GM12878 (cell line): ENCODE data around the gene LAT. TPM values are rescaled to one million over a fixed set of nuclear protein-coding genes. Genes with fewer than 3 reads are reported as not detected.

Source experiments
- ATAC-seq: fragments of 200-7000 bp; cut with Tn5 transposase; 3 replicates; pipeline ENCODE4 v1.9.1; 2020; ENCODE audit warnings: mild to moderate bottlenecking, moderate library complexity
- BruUV-seq: library from RNA; stranded (reverse); fragments of 400-500 nt; replicated peaks from 2 replicates; lab custom pipeline; 2021; lab: Mats Ljungman, UMichigan
- CTCF ChIA-PET: fragments of 300-600 bp; sonication (Branson Sonifier 250); formaldehyde crosslinking; extraction: SDS; loops from one replicate; lab custom pipeline; 2021; ENCODE audit warnings: inconsistent platforms; lab: Yijun Ruan, JAX
- POLR2A ChIA-PET: fragments of 350-600 bp; formaldehyde crosslinking; extraction: SDS; loops from one replicate; lab custom pipeline; 2021; ENCODE audit warnings: inconsistent platforms; lab: Charles Lee
- RAD21 ChIA-PET: fragments of 300-600 bp; sonication (Branson Sonifier 250); formaldehyde crosslinking; loops from one replicate; lab custom pipeline; 2023; ENCODE audit warnings: antibody characterized with exemption; ENCODE audit not compliant: unreplicated experiment; lab: Charles Lee
- SMC1A ChIA-PET: fragments of 300-600 bp; sonication (Branson Sonifier 250); formaldehyde crosslinking; loops from one replicate; lab custom pipeline; 2023; ENCODE audit not compliant: unreplicated experiment, uncharacterized antibody; lab: Charles Lee
- DNase-seq: peaks from one replicate; pipeline ENCODE4 v3.0.0-alpha.2; 2011; ENCODE audit warnings: low read depth, low spot score
- FAIRE-seq: peaks from 3 replicates; lab custom pipeline; 2011; peaks lifted over from hg19 to GRCh38; lab: Jason Lieb, UNC
- H2AFZ ChIP-seq: 2 replicates; pipeline ENCODE4 v1.6.0; 2011; ENCODE audit warnings: low read depth, low read length, control low read depth; ENCODE audit not compliant: control insufficient read depth
- H3K27ac ChIP-seq: 2 replicates; pipeline ENCODE4 v1.5.1; 2011; ENCODE audit warnings: control low read depth; ENCODE audit not compliant: control insufficient read depth, insufficient read depth
- H3K27me3 ChIP-seq, 2 experiments: replicated peaks in 1 of 2; 2 replicates each; pipeline versions ENCODE4 v1.6.0 to v1.6.1; 2011; ENCODE audit warnings: low read length in 1 of 2; ENCODE audit not compliant: control insufficient read depth in 2 of 2, insufficient read depth in 2 of 2
- H3K36me3 ChIP-seq, 2 experiments: 2 replicates each; pipeline ENCODE4 v1.5.1; 2011; ENCODE audit warnings: low read length in 1 of 2; ENCODE audit not compliant: control insufficient read depth in 2 of 2, insufficient read depth in 2 of 2
- H3K4me1 ChIP-seq: 2 replicates; pipeline ENCODE4 v1.6.1; 2011; ENCODE audit warnings: mild to moderate bottlenecking, low read length, moderate library complexity, mixed read lengths; ENCODE audit not compliant: control insufficient read depth, insufficient read depth
- H3K4me2 ChIP-seq: 2 replicates; pipeline ENCODE4 v1.6.0; 2011; ENCODE audit warnings: control low read depth; ENCODE audit not compliant: control insufficient read depth, insufficient read depth
- H3K4me3 ChIP-seq: fragments of 200-600 bp; sonication (generic); 2 replicates; pipeline ENCODE4 v1.5.1; 2016
- H3K79me2 ChIP-seq: 2 replicates; pipeline ENCODE4 v1.6.0; 2011; ENCODE audit warnings: low read length; ENCODE audit not compliant: control insufficient read depth, insufficient read depth
- H3K9ac ChIP-seq: 2 replicates; pipeline ENCODE4 v1.8.0; 2011; ENCODE audit warnings: low read length, control low read depth, mixed read lengths; ENCODE audit not compliant: control insufficient read depth, insufficient read depth
- H3K9me3 ChIP-seq: replicated peaks from 3 replicates; pipeline ENCODE4 v1.5.1; 2011; ENCODE audit warnings: mild to moderate bottlenecking, low read length; ENCODE audit not compliant: control insufficient read depth, insufficient read depth
- H4K20me1 ChIP-seq: 2 replicates; pipeline ENCODE4 v1.6.0; 2011; ENCODE audit not compliant: control insufficient read depth, insufficient read depth
- CREB1 ChIP-seq: IDR thresholded peaks from 2 replicates; pipeline ENCODE4 v1.6.1; 2012; ENCODE audit warnings: low read depth, mild to moderate bottlenecking, inconsistent platforms
- ELK1 ChIP-seq: IDR thresholded peaks from 2 replicates; pipeline ENCODE4 v1.6.1; 2012; ENCODE audit warnings: low read depth, low read length, improper control_type of control experiment
- GATAD2B ChIP-seq: fragments of 450-650 bp; conservative IDR thresholded peaks from 2 replicates; pipeline ENCODE4 v1.6.1; 2017; ENCODE audit warnings: low read depth, mild to moderate bottlenecking, moderate library complexity
- HDGF ChIP-seq: fragments of 450-650 bp; IDR thresholded peaks from 2 replicates; pipeline ENCODE4 v1.6.1; 2016; ENCODE audit warnings: antibody characterized with exemption
- IRF3 ChIP-seq: fragments of 450-650 bp; IDR thresholded peaks from 2 replicates; pipeline ENCODE4 v1.6.1; 2014; ENCODE audit warnings: mild to moderate bottlenecking
- RB1 ChIP-seq: fragments of 450-650 bp; formaldehyde crosslinking; IDR thresholded peaks from 2 replicates; pipeline ENCODE4 v1.6.1; 2017; ENCODE audit warnings: mild to moderate bottlenecking, borderline replicate concordance
- RFX5 ChIP-seq: IDR thresholded peaks from 2 replicates; pipeline ENCODE4 v1.6.1; 2011; ENCODE audit warnings: low read depth, low read length, improper control_type of control experiment
- SUPT20H ChIP-seq: IDR thresholded peaks from 2 replicates; pipeline ENCODE4 v1.6.1; 2011; ENCODE audit warnings: low read depth, mild to moderate bottlenecking, low read length, moderate library complexity, borderline replicate concordance; ENCODE audit not compliant: control insufficient read depth
- TCF7 ChIP-seq: IDR thresholded peaks from 2 replicates; pipeline ENCODE4 v1.6.1; 2014; ENCODE audit warnings: antibody characterized with exemption, borderline replicate concordance
- YY1 ChIP-seq: IDR thresholded peaks from 2 replicates; pipeline ENCODE4 v1.6.1; 2011; ENCODE audit warnings: low read depth, mild to moderate bottlenecking, low read length
- ZNF207 ChIP-seq: fragments of 450-650 bp; IDR thresholded peaks from 2 replicates; pipeline ENCODE4 v1.6.1; 2014; ENCODE audit warnings: antibody characterized with exemption, mild to moderate bottlenecking, borderline replicate concordance
- WGBS: methylation state at CpG from one replicate; pipeline ENCODE4 v1.1.6; 2016; ENCODE audit warnings: low lambda C conversion rate; ENCODE audit not compliant: insufficient replicate concordance, insufficient coverage; ENCODE audit errors: missing lambda C conversion rate; 5-methylcytosine and 5-hydroxymethylcytosine counted together
- in situ Hi-C: fragments of 300-500 bp; cut with MboI; formaldehyde crosslinking; loops from 9 replicates; pipeline ENCODE4 v1.14.3; 2018; ENCODE audit warnings: mixed read lengths
- intact Hi-C: fragments of 100-400 bp; cut with micrococcal nuclease; formaldehyde crosslinking; loops from one replicate; pipeline ENCODE4 v1.14.2; 2022; ENCODE audit not compliant: unreplicated experiment
- polyA plus RNA-seq, 11 experiments: library from polyadenylated mRNA; depleted of rRNA in 4 of 11; unstranded in 6 of 11; stranded (reverse) in 5 of 11; fragments of >200 nt; fragmentation: Nextera tagmentation in 4 of 11; fragmentation: Illumina TruSeq in 1 of 11; extraction: Ambion mirVana in 4 of 11; extraction: Trizol in 1 of 11; gene quantifications; 1 replicate in 1 of 11; 2 replicates in 10 of 11; pipeline versions ENCODE4 v1.2.1 to v1.2.3, GENCODE V29; 2011 to 2016; ENCODE audit warnings: inconsistent platforms in 2 of 11, missing spikeins in 2 of 11, low read depth in 1 of 11
- total RNA-seq, 4 experiments: library from RNA; depleted of rRNA in 3 of 4; stranded (reverse); fragments of >200 nt in 3 of 4; fragmentation: Illumina TruSeq in 1 of 4; extraction: Trizol in 1 of 4; gene quantifications; 2 replicates each; pipeline versions ENCODE4 v1.2.1 to v1.2.3, GENCODE V29; 2013 to 2021
- TF ChIP-seq, protein P1 (sequence below): fragments of 450-650 bp; IDR thresholded peaks from 2 replicates; pipeline ENCODE4 v1.6.1; 2017; ENCODE audit warnings: mild to moderate bottlenecking, moderate library complexity

The LAT gene
- total and polyA plus RNA-seq, 10 of the 15 experiments (the other 5 are each of a cell fraction or from before 2014, with no cell fraction given): 0.39 to 6.9 (median 2.0) TPM

DNA sequence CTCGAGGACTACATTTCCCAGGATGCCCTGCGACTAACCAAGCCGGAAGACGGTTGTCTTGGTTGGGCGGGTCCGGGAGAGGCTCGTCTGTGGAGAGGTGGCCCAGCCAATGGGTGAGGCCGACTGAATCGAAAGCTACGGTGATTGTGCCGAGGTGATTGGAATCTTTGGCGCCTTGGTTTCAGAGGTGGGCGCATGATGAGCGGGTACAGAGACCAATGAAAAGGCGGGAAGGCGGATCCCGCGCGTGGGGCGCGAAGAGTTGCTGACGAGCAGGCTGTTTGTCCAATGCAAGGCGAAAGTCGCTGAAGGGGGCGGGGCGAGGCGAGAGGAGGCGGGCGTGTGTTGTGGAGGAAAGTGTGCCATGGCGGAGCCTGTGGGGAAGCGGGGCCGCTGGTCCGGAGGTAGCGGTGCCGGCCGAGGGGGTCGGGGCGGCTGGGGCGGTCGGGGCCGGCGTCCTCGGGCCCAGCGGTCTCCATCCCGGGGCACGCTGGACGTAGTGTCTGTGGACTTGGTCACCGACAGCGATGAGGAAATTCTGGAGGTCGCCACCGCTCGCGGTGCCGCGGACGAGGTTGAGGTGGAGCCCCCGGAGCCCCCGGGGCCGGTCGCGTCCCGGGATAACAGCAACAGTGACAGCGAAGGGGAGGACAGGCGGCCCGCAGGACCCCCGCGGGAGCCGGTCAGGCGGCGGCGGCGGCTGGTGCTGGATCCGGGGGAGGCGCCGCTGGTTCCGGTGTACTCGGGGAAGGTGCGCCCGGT is 34.0 kb upstream of the LAT start, which contains the start of gene NFATC2IP:
Gene NFATC2IP (plus strand): TSS at position 290 of the 762 bp plus-strand sequence. CDS start 75 bp downstream, at position 365.
- ATAC-seq (peak; percentile 97), FAIRE-seq (peak; percentile 100), DNase-seq (peak; percentile 99)
- peaks cover 27% of the 10 kb centered on the region for H3K79me2 ChIP-seq
- peak within 1 kb of the TSS; percentile 96 for H2AFZ ChIP-seq
- H3K4me3 ChIP-seq: peak within 1 kb of the TSS; percentile 99
- H3K27me3 ChIP-seq: no peaks in the 10 kb centered on the region
- RAD21 ChIA-PET: interaction anchor here (0.6 to 2.0 kb wide), 10 partner anchors 9 to 88 kb away, joined by 3 to 6 read pairs (median 4); partner anchors contain the start of genes RABEP2 and SH2B1
- SMC1A ChIA-PET: interaction anchor here (0.5 to 2.5 kb wide), 5 partner anchors 18 to 129 kb away, joined by 3 to 6 read pairs (median 6); partner anchors contain the start of gene ATXN2L
- H3K9me3 ChIP-seq: no peaks in the 10 kb centered on the region
- peak within 1 kb of the TSS; percentile 77 for H3K4me2 ChIP-seq
- BruUV-seq: no TSS peak
- WGBS: under 1% methylated on average over 69 of the region's 79 CpGs
- in situ Hi-C loops (no loop called here), intact Hi-C loops (no loop called here)
- peaks cover 5% of the 10 kb centered on the region for H3K4me1 ChIP-seq
- CTCF ChIA-PET: interaction anchor here (0.6 to 1.8 kb wide), 2 partner anchors 40 to 86 kb away, joined by 3 to 5 read pairs; no protein-coding TSS in a partner anchor
- H3K36me3 ChIP-seq: peaks cover 6 to 14% of the 10 kb centered on the region in 2 experiments
- H3K27ac ChIP-seq: peak within 1 kb of the TSS; percentile 86
- POLR2A ChIA-PET: interaction anchor here (0.5 to 2.1 kb wide), 6 partner anchors 23 to 1031 kb away, joined by 3 to 14 read pairs (median 3); partner anchors contain the start of gene RABEP2
- H4K20me1 ChIP-seq: no peaks in the 10 kb centered on the region
- H3K9ac ChIP-seq: peak within 1 kb of the TSS; percentile 95
- TF ChIP-seq GATAD2B: 0 out of 2 replicates have a peak, but pooled peaks have one; percentile 36
- TF ChIP-seq YY1: peak; percentile 93
- no peak for TF ChIP-seq TCF7
- no peak for TF ChIP-seq ZNF207
- TF ChIP-seq RB1: peak; percentile 75; the same call in 1 of the 2 replicates
- TF ChIP-seq SUPT20H: no peak
- peak; percentile 83 for TF ChIP-seq HDGF
- TF ChIP-seq IRF3: peak; percentile 97
- TF ChIP-seq, protein P1, sequence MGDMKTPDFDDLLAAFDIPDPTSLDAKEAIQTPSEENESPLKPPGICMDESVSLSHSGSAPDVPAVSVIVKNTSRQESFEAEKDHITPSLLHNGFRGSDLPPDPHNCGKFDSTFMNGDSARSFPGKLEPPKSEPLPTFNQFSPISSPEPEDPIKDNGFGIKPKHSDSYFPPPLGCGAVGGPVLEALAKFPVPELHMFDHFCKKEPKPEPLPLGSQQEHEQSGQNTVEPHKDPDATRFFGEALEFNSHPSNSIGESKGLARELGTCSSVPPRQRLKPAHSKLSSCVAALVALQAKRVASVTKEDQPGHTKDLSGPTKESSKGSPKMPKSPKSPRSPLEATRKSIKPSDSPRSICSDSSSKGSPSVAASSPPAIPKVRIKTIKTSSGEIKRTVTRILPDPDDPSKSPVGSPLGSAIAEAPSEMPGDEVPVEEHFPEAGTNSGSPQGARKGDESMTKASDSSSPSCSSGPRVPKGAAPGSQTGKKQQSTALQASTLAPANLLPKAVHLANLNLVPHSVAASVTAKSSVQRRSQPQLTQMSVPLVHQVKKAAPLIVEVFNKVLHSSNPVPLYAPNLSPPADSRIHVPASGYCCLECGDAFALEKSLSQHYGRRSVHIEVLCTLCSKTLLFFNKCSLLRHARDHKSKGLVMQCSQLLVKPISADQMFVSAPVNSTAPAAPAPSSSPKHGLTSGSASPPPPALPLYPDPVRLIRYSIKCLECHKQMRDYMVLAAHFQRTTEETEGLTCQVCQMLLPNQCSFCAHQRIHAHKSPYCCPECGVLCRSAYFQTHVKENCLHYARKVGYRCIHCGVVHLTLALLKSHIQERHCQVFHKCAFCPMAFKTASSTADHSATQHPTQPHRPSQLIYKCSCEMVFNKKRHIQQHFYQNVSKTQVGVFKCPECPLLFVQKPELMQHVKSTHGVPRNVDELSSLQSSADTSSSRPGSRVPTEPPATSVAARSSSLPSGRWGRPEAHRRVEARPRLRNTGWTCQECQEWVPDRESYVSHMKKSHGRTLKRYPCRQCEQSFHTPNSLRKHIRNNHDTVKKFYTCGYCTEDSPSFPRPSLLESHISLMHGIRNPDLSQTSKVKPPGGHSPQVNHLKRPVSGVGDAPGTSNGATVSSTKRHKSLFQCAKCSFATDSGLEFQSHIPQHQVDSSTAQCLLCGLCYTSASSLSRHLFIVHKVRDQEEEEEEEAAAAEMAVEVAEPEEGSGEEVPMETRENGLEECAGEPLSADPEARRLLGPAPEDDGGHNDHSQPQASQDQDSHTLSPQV: no peak
- TF ChIP-seq CREB1: peak; percentile 95
- peak; percentile 66; the same call in 1 of the 2 replicates for TF ChIP-seq RFX5
- TF ChIP-seq ELK1: peak; percentile 28; the same call in 1 of the 2 replicates
